Naive thymus-derived CD4-positive, alpha-beta T cell (primary cell): ENCODE data around the gene SCAF1. TPM values are rescaled to one million over a fixed set of nuclear protein-coding genes. Genes with fewer than 3 reads are reported as not detected.

ENCODE experiments used
- ATAC-seq: fragments of 150-1000 bp; cut with Tn5 transposase; 2 replicates; pipeline ENCODE4 v1.10.0; 2021; ENCODE audit warnings: mild to moderate bottlenecking, moderate library complexity
- CTCF ChIA-PET: fragments of 350-600 bp; sonication (Branson Sonifier 250); formaldehyde crosslinking; loops from one replicate; lab custom pipeline; 2021; ENCODE audit warnings: antibody characterized with exemption; lab: Charles Lee
- POLR2A ChIA-PET: fragments of 350-600 bp; sonication (Branson Sonifier 250); formaldehyde crosslinking; loops from one replicate; lab custom pipeline; 2021; ENCODE audit warnings: antibody characterized with exemption, inconsistent platforms; lab: Charles Lee
- DNase-seq, 9 donors: peaks; one replicate each; pipeline versions ENCODE4 v3.0.0 to v3.0.0-alpha.2; 2020 to 2022; ENCODE audit warnings: mixed read lengths in 1 of 9
- H3K27ac ChIP-seq: one replicate; pipeline ENCODE4 v1.7.0; 2013; ENCODE audit warnings: mild to moderate bottlenecking, low read depth, low read length, moderate library complexity
- H3K27me3 ChIP-seq, 2 donors: one replicate each; pipeline ENCODE4 v1.7.0; 2013; ENCODE audit warnings: low read length in 2 of 2, mild to moderate bottlenecking in 2 of 2, moderate library complexity in 2 of 2; ENCODE audit not compliant: control insufficient read depth in 2 of 2, insufficient read depth in 2 of 2
- H3K36me3 ChIP-seq, 3 experiments: 1 replicate in 2 of 3; 2 replicates in 1 of 3; pipeline ENCODE4 v1.7.0; 2013; ENCODE audit warnings: low read length in 3 of 3, mild to moderate bottlenecking in 3 of 3, moderate library complexity in 1 of 3; ENCODE audit not compliant: insufficient read depth in 3 of 3, control insufficient read depth in 2 of 3
- H3K4me1 ChIP-seq, 2 donors: one replicate each; pipeline ENCODE4 v1.7.0; 2013; ENCODE audit warnings: low read length in 2 of 2, mild to moderate bottlenecking in 2 of 2, moderate library complexity in 1 of 2; ENCODE audit not compliant: control insufficient read depth in 2 of 2, insufficient read depth in 2 of 2
- H3K4me3 ChIP-seq: 2 replicates; pipeline ENCODE4 v1.7.0; 2013; ENCODE audit warnings: mild to moderate bottlenecking, low read length
- H3K9me3 ChIP-seq, 3 experiments: 1 replicate in 2 of 3; 2 replicates in 1 of 3; pipeline ENCODE4 v1.7.0; 2013; ENCODE audit warnings: low read length in 3 of 3; ENCODE audit not compliant: control insufficient read depth in 2 of 3
- H3K27ac Mint-ChIP-seq, 9 donors: one replicate each; pipeline ENCODE4 v1.8.0; 2020 to 2022; ENCODE audit warnings: mixed read lengths in 9 of 9, mild to moderate bottlenecking in 8 of 9, moderate library complexity in 5 of 9, inconsistent platforms in 2 of 9
- H3K27me3 Mint-ChIP-seq, 5 donors: one replicate each; pipeline ENCODE4 v1.8.0; 2021 to 2022; ENCODE audit warnings: mixed read lengths in 5 of 5, mild to moderate bottlenecking in 1 of 5
- H3K36me3 Mint-ChIP-seq, 5 donors: one replicate each; pipeline ENCODE4 v1.8.0; 2020 to 2022; ENCODE audit warnings: mixed read lengths in 5 of 5, mild to moderate bottlenecking in 3 of 5, inconsistent platforms in 1 of 5
- H3K4me1 Mint-ChIP-seq, 7 donors: one replicate each; pipeline ENCODE4 v1.8.0; 2020 to 2022; ENCODE audit warnings: mixed read lengths in 7 of 7, mild to moderate bottlenecking in 3 of 7, inconsistent platforms in 1 of 7
- H3K4me3 Mint-ChIP-seq, 10 donors: one replicate each; pipeline ENCODE4 v1.8.0; 2020 to 2022; ENCODE audit warnings: mild to moderate bottlenecking in 10 of 10, mixed read lengths in 10 of 10, moderate library complexity in 6 of 10, inconsistent platforms in 2 of 10
- H3K9me3 Mint-ChIP-seq, 11 donors: one replicate each; pipeline ENCODE4 v1.8.0; 2020 to 2022; ENCODE audit warnings: mixed read lengths in 11 of 11, mild to moderate bottlenecking in 4 of 11, inconsistent platforms in 1 of 11, moderate library complexity in 1 of 11
- intact Hi-C, 2 donors: fragments of 100-400 bp; cut with micrococcal nuclease; formaldehyde crosslinking; loops; one replicate each; pipeline ENCODE4 v1.15.1; 2023
- polyA plus RNA-seq, 2 donors: library from polyadenylated mRNA; unstranded; fragments of 300-500 nt; fragmentation: Illumina TruSeq; gene quantifications; one replicate each; pipeline ENCODE4 v1.2.3, GENCODE V29; 2021
- total RNA-seq, 6 experiments: library from RNA in 5 of 6; stranded (reverse) in 5 of 6; gene quantifications; 1 replicate in 5 of 6; 2 replicates in 1 of 6; pipeline ENCODE4 v1.2.3 and lab custom pipeline; 2021 to 2026

The SCAF1 gene
- total and polyA plus RNA-seq, 7 experiments from 2014 or later: 1.4 to 74.9 (median 42.0) TPM

DNA sequence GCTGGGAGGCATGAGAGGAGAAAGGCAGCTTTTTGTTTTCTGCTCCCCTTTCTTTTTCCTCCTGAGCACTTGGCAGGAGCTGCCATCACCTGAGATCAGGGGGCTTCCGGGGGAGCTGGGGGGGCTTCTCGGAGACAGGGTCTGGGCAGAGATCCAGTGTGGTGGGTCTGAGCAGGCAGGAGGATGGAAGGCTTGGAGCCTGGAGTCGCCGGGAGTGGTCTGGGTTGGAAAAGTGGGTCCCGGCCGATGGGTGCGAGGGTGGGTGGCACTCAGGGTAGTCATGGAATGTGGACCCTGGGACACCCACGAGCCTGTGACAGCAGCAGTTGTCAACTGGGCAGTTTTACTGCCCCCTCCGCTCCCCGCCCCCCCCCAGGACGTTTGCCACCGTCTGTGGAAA is 45.1 kb downstream of the SCAF1 start:
- no peaks in the 10 kb centered on the region for H3K9me3 ChIP-seq
- ChIA-PET CTCF (interaction anchor here (0.7 kb wide), 1 partner anchor 180 kb away, joined by 3 read pairs; no protein-coding TSS in a partner anchor), POLR2A (interaction anchor here (1.0 kb wide), 1 partner anchor 23 kb away, joined by 3 read pairs; no protein-coding TSS in a partner anchor)
- no peak for ATAC-seq
- H3K4me1 ChIP-seq: peaks cover 4 to 12% of the 10 kb centered on the region in 2 donors
- no peak overlapping the region for H3K27ac ChIP-seq
- intact Hi-C loops: no loop called here
- Mint-ChIP-seq H3K4me3 (no peak overlapping the region), H3K9me3 (peaks cover 0 to 3% (median 0%) of the 10 kb centered on the region in 11 donors), H3K36me3 (peaks cover 0 to 19% (median 6%) of the 10 kb centered on the region in 5 donors), H3K27me3 (peaks cover 0 to 12% (median 9%) of the 10 kb centered on the region in 5 donors), H3K4me1 (peaks cover 20 to 34% (median 22%) of the 10 kb centered on the region in 7 donors), H3K27ac (peak overlapping the region in 1 of 9 donors; percentile 25)
- no peak overlapping the region for H3K4me3 ChIP-seq
- no peak for DNase-seq
- no peaks in the 10 kb centered on the region for H3K27me3 ChIP-seq
- H3K36me3 ChIP-seq: peaks cover 0 to 54% (median 3%) of the 10 kb centered on the region in 3 experiments

DNA sequence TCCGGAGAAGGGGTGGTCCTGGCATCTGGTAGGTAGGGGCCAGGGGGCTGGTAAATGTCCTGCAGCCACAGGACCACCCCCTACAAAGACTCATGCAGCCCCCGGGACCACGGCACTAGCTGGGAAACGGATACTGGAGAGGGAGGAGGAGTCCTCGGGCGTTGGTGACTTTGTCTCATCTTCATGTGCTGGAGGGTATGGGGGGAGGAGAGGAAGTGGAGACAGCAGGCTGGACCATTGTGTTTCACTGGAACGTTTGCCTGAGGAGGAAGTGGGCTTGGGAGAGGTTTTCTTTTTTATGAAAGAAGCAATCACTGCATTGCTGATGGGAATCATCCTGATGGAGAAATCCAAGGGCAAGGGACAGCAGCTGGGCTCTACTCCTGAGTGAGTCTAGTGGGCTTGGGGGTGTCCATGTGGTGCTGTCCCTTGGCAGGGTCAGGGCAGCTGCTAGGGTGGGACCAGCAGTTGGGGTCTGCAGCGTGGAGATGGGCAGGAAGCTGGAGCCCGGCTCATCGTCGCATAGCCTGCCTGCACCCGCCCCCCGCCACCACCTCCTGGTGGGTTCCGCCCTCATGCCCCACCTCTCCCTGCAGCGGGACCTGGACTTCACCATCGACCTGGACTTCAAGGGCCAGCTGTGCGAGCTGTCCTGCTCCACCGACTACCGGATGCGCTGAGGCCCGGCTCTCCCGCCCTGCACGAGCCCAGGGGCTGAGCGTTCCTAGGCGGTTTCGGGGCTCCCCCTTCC is 45.7 kb downstream of the SCAF1 start:
- Mint-ChIP-seq H3K4me1 (peaks cover 20 to 38% (median 25%) of the 10 kb centered on the region in 7 donors), H3K36me3 (peaks cover 0 to 14% (median 6%) of the 10 kb centered on the region in 5 donors), H3K4me3 (peak overlapping the region in 1 of 10 donors; percentile 25), H3K27ac (peak overlapping the region in 2 of 9 donors; percentile 20 to 53), H3K9me3 (peaks cover 0 to 3% (median 0%) of the 10 kb centered on the region in 11 donors), H3K27me3 (peaks cover 0 to 15% (median 9%) of the 10 kb centered on the region in 5 donors)
- peaks cover 0 to 49% (median 0%) of the 10 kb centered on the region in 3 experiments for H3K36me3 ChIP-seq
- intact Hi-C loops: no loop called here
- H3K27me3 ChIP-seq: no peaks in the 10 kb centered on the region
- CTCF ChIA-PET: interaction anchor here (0.6 to 0.7 kb wide), 2 partner anchors 117 to 181 kb away, joined by 3 read pairs; no protein-coding TSS in a partner anchor
- peaks cover 4 to 12% of the 10 kb centered on the region in 2 donors for H3K4me1 ChIP-seq
- H3K4me3 ChIP-seq: no peak overlapping the region
- no peaks in the 10 kb centered on the region for H3K9me3 ChIP-seq
- no peak overlapping the region for H3K27ac ChIP-seq
- DNase-seq (no peak), ATAC-seq (no peak)
- POLR2A ChIA-PET: interaction anchor here (1.0 kb wide), 1 partner anchor 24 kb away, joined by 3 read pairs; no protein-coding TSS in a partner anchor

DNA sequence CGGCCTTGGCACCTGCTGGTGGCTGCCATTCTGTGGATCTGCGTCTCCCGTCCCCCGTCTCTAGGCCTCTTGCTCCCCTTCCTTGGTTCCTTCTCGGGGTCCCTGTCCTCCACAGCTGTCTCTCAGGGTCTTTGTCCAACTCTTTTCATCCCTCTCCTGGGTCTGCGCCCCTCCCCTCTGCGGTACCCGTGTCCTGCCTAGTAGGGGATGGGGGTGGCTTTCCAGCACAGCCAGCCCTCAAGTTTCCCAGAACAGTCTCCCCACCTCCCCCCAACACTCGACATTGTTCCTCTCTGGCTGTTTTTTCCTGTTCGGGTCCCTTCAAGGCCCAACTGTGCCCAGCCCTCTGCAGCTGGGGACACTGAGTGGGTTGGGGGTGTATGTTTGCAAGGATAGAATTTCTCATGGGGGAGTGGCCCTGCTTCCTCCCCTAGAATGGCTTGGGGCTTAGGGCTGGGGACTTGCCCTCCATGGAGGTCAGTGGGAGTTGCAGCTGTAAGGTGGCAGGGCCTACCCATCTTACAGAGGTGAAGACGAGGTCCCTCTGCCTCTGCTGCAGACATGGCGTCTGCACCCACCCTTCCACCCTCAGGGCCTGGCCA is 46.6 kb downstream of the SCAF1 start:
- intact Hi-C loops: no loop called here
- peaks cover 4 to 12% of the 10 kb centered on the region in 2 donors for H3K4me1 ChIP-seq
- peaks cover 0 to 15% (median 9%) of the 10 kb centered on the region in 5 donors for H3K27me3 Mint-ChIP-seq
- H3K36me3 Mint-ChIP-seq: peaks cover 0 to 14% (median 6%) of the 10 kb centered on the region in 5 donors
- POLR2A ChIA-PET: interaction anchor here (0.5 to 1.1 kb wide), 5 partner anchors 8 to 721 kb away, joined by 3 read pairs; no protein-coding TSS in a partner anchor
- peak overlapping the region in 3 of 9 donors; percentile 12 to 62 (median 38) for H3K27ac Mint-ChIP-seq
- H3K27ac ChIP-seq: no peak overlapping the region
- no peak overlapping the region for H3K4me3 ChIP-seq
- peaks cover 20 to 38% (median 25%) of the 10 kb centered on the region in 7 donors for H3K4me1 Mint-ChIP-seq
- peaks cover 0 to 3% (median 0%) of the 10 kb centered on the region in 11 donors for H3K9me3 Mint-ChIP-seq
- H3K27me3 ChIP-seq: no peaks in the 10 kb centered on the region
- no peaks in the 10 kb centered on the region for H3K9me3 ChIP-seq
- H3K4me3 Mint-ChIP-seq: peak overlapping the region in 1 of 10 donors; percentile 38
- CTCF ChIA-PET: interaction anchor here (1.0 kb wide), 1 partner anchor 118 kb away, joined by 3 read pairs; no protein-coding TSS in a partner anchor
- no peak for DNase-seq
- peaks cover 0 to 43% (median 0%) of the 10 kb centered on the region in 3 experiments for H3K36me3 ChIP-seq
- ATAC-seq: no peak

DNA sequence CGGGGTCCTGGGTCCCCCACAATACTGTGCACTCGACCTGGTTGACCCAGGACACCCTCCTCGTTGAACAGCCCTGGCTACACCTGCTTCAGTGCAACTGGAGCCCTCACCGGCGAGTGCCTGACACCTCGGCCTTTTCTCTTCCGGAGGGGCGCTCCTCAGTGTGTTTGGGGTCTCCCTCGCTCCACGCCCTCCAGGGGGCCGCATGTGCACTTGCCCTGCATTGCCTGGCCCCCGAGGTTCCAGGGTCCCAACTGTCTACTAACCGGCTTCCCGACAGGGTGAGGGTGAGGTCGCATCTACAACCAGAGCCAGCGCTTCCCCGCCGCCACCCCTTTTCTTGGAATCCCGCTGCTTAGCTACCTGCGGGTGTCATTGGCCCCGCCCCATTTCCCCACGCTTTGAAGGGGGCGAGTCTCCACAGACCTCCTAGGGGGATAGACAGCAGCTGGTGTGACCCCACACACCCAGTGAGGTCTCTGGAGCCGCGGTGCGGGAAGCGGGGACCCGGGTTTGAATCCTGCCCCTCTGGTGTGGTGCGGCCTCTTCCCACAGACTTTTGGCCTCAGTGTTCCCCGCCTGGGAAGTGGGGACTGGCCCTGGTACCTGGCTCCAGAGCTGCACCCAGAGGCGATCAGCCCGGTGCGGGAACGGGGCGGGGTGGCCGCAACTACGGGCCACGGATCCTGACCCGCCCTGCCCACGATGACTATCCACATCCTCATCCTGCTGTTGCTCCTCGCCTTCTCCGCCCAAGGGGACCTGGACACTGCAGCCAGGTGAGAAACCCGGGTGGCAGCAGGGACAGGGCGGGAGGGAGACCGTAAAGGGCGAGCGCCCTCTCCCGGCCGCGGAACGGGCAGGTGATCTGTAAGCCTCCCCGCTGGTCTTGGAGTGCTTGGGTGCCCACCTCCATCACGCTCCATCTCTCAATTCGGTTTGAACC is 47.4 kb downstream of the SCAF1 start, which contains the start of gene ADM5:
Gene ADM5, plus strand, starts transcription at position 462 of the 946 bp plus-strand sequence. Its CDS starts 244 bp downstream, at position 706.
- Histone ChIP-seq H3K27ac (peak within 1 kb of the TSS; percentile 44), H3K27me3 (no peaks in the 10 kb centered on the region), H3K9me3 (no peaks in the 10 kb centered on the region), H3K4me3 (peak within 1 kb of the TSS; percentile 45), H3K4me1 (peaks cover 4 to 12% of the 10 kb centered on the region in 2 donors), H3K36me3 (peaks cover 0 to 35% (median 0%) of the 10 kb centered on the region in 3 experiments)
- ChIA-PET CTCF (interaction anchor here (1.0 kb wide), 1 partner anchor 118 kb away, joined by 3 read pairs; no protein-coding TSS in a partner anchor), POLR2A (interaction anchor here (0.5 to 1.2 kb wide), 8 partner anchors 8 to 900 kb away, joined by 3 to 4 read pairs (median 3); partner anchors contain the start of gene RRAS)
- ATAC-seq (peak; percentile 62), DNase-seq (peak in 6 of 9 donors; percentile 27 to 48 (median 39))
- H3K27me3 Mint-ChIP-seq: peaks cover 5 to 15% (median 9%) of the 10 kb centered on the region in 5 donors
- peak within 1 kb of the TSS; percentile 82 to 98 (median 86) for H3K4me3 Mint-ChIP-seq
- H3K9me3 Mint-ChIP-seq: peaks cover 0 to 3% (median 0%) of the 10 kb centered on the region in 11 donors
- peaks cover 0 to 9% (median 6%) of the 10 kb centered on the region in 5 donors for H3K36me3 Mint-ChIP-seq
- peaks cover 19 to 38% (median 25%) of the 10 kb centered on the region in 7 donors for H3K4me1 Mint-ChIP-seq
- intact Hi-C loops: loop anchor here (1.0 to 5.0 kb wide), 4 partner anchors 9 to 78 kb away; partner anchors contain the start of gene AP2A1 (in 2 of the 2)
- peak within 1 kb of the TSS in 8 of 9 donors; percentile 12 to 84 (median 52) for H3K27ac Mint-ChIP-seq

DNA sequence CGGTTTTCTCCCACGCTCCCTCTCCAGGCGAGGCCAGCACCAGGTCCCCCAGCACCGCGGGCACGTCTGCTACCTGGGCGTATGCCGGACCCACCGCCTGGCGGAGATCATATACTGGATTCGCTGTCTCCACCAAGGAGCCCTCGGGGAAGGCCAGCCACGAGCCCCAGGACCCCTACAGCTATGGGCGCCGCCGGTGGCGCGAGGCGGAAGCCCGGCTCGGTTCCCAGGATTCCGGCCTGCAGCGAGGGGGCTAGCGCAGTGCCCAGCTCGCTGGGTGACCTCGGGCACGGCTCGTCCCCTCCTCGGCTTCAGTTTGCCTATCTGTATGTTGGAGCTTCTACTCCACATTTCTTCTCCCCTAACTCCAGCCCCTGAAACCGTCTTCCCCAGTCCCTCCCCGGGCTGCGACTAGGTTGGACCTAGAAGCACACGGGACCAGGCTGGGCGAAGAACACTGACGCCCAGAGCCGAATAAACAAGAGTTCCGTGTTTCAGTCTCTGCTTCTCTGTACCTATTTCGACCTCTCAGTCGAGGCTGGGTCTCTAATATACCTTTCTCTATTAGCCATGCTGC is 48.2 kb downstream of the SCAF1 start:
- H3K36me3 ChIP-seq: peaks cover 0 to 27% (median 0%) of the 10 kb centered on the region in 3 experiments
- peak overlapping the region; percentile 44 for H3K27ac ChIP-seq
- POLR2A ChIA-PET: interaction anchor here (0.6 to 1.2 kb wide), 4 partner anchors 10 to 900 kb away, joined by 3 to 4 read pairs (median 3); partner anchors contain the start of gene RRAS
- Mint-ChIP-seq H3K27ac (peak overlapping the region in 7 of 9 donors; percentile 6 to 84 (median 44)), H3K27me3 (peaks cover 5 to 15% (median 9%) of the 10 kb centered on the region in 5 donors), H3K36me3 (peaks cover 0 to 7% (median 5%) of the 10 kb centered on the region in 5 donors), H3K4me3 (peak overlapping the region; percentile 82 to 98 (median 86)), H3K9me3 (peaks cover 0 to 3% (median 0%) of the 10 kb centered on the region in 11 donors), H3K4me1 (peaks cover 19 to 38% (median 25%) of the 10 kb centered on the region in 7 donors)
- H3K4me1 ChIP-seq: peaks cover 4 to 12% of the 10 kb centered on the region in 2 donors
- peak overlapping the region; percentile 45 for H3K4me3 ChIP-seq
- H3K9me3 ChIP-seq: no peaks in the 10 kb centered on the region
- CTCF ChIA-PET: interaction anchor here (0.6 to 1.3 kb wide), 3 partner anchors 12 to 389 kb away, joined by 4 to 7 read pairs (median 5); no protein-coding TSS in a partner anchor
- DNase-seq (no peak), ATAC-seq (peak; percentile 33)
- intact Hi-C loops: loop anchor here (1.0 to 5.0 kb wide), 4 partner anchors 10 to 77 kb away; partner anchors contain the start of gene AP2A1 (in 2 of the 2)
- H3K27me3 ChIP-seq: no peaks in the 10 kb centered on the region
